HepG2 (cell line): ENCODE results near the gene PDE4D. TPM values are rescaled to one million over a fixed set of nuclear protein-coding genes. Genes with fewer than 3 reads are reported as not detected.
A peak's percentile ranks its signal among the peaks of the same experiment; 100 is the strongest.

ENCODE experiments used
- ATAC-seq: fragments of 200-7000 bp; cut with Tn5 transposase; 3 replicates; pipeline ENCODE4 v1.9.1; 2020; ENCODE audit warnings: mild to moderate bottlenecking, moderate library complexity
- BruUV-seq: library from RNA; stranded (reverse); fragments of 400-500 nt; replicated peaks from 2 replicates; lab custom pipeline; 2021; lab: Mats Ljungman, UMichigan
- CTCF ChIA-PET: fragments of 300-600 bp; formaldehyde crosslinking; extraction: SDS; loops from one replicate; lab custom pipeline; 2021; ENCODE audit warnings: low total read pairs, inconsistent platforms, low intra/inter-chr PET ratio; lab: Yijun Ruan, JAX
- POLR2A ChIA-PET: fragments of 350-600 bp; sonication (Branson Sonifier 250); formaldehyde crosslinking; loops from one replicate; lab custom pipeline; 2020; ENCODE audit warnings: antibody characterized with exemption, inconsistent platforms; lab: Yijun Ruan, JAX
- DNase-seq: peaks from one replicate; pipeline ENCODE4 v3.0.0-alpha.2; 2015; ENCODE audit warnings: low spot score
- FAIRE-seq: peaks from 3 replicates; lab custom pipeline; 2011; peaks lifted over from hg19 to GRCh38; lab: Jason Lieb, UNC
- H2AFZ ChIP-seq: one replicate; pipeline ENCODE4 v1.6.1; 2011; ENCODE audit warnings: low read length, inconsistent platforms
- H3K27ac ChIP-seq: fragments of 300-600 bp; 3 replicates; pipeline ENCODE4 v1.8.0; 2011; ENCODE audit warnings: mixed run types, mild to moderate bottlenecking, mixed read lengths, low read length, inconsistent platforms; ENCODE audit not compliant: insufficient read depth; ENCODE audit errors: extremely low read length
- H3K27me3 ChIP-seq, 2 experiments: fragments of 200-600 bp in 1 of 2; 2 replicates in 1 of 2; 3 replicates in 1 of 2; pipeline versions ENCODE4 v1.6.0 to v1.8.0; 2011; ENCODE audit warnings: low read length in 2 of 2, mild to moderate bottlenecking in 2 of 2, moderate library complexity in 2 of 2, inconsistent platforms in 1 of 2; ENCODE audit not compliant: insufficient read depth in 2 of 2, control insufficient read depth in 1 of 2
- H3K36me3 ChIP-seq, 2 experiments: fragments of 200-600 bp in 1 of 2; replicated peaks in 1 of 2; 2 replicates in 1 of 2; 3 replicates in 1 of 2; pipeline versions ENCODE4 v1.5.1 to v1.8.0; 2011; ENCODE audit warnings: low read length in 2 of 2, inconsistent platforms in 1 of 2; ENCODE audit not compliant: insufficient read depth in 2 of 2, control insufficient read depth in 1 of 2
- H3K4me1 ChIP-seq: 2 replicates; pipeline ENCODE4 v1.5.1; 2012; ENCODE audit warnings: low read length, inconsistent platforms; ENCODE audit not compliant: insufficient read depth
- H3K4me2 ChIP-seq: 2 replicates; pipeline ENCODE4 v1.6.0; 2011; ENCODE audit warnings: low read depth, low read length, inconsistent platforms
- H3K4me3 ChIP-seq, 3 experiments: fragments of 200-600 bp in 1 of 3; sonication (generic), shearing (Covaris generic) in 1 of 3; replicated peaks in 1 of 3; 2 replicates each; pipeline ENCODE4 v1.5.1; 2011 to 2016; ENCODE audit warnings: low read length in 3 of 3, inconsistent platforms in 2 of 3, low read depth in 2 of 3, mild to moderate bottlenecking in 2 of 3, control low read depth in 1 of 3, mixed read lengths in 1 of 3; ENCODE audit not compliant: insufficient read depth in 1 of 3
- H3K79me2 ChIP-seq: one replicate; pipeline ENCODE4 v1.6.1; 2011; ENCODE audit warnings: low read length, inconsistent platforms; ENCODE audit not compliant: insufficient read depth
- H3K9ac ChIP-seq: 2 replicates; pipeline ENCODE4 v1.6.0; 2011; ENCODE audit warnings: mild to moderate bottlenecking, low read depth, low read length, inconsistent platforms; ENCODE audit not compliant: insufficient read depth
- H3K9me3 ChIP-seq: 2 replicates; pipeline ENCODE4 v1.5.1; 2012; ENCODE audit warnings: mild to moderate bottlenecking, low read length
- H4K20me1 ChIP-seq: 2 replicates; pipeline ENCODE4 v1.6.0; 2011; ENCODE audit warnings: inconsistent platforms, mild to moderate bottlenecking, low read length, moderate library complexity; ENCODE audit not compliant: insufficient read depth
- CEBPB ChIP-seq: IDR thresholded peaks from 2 replicates; pipeline ENCODE4 v1.6.1; 2011; ENCODE audit warnings: low read depth, low read length, improper control_type of control experiment, borderline replicate concordance
- GZF1 ChIP-seq: sonication (generic); formaldehyde crosslinking; IDR thresholded peaks from 2 replicates; pipeline ENCODE4 v1.5.1; 2020; ENCODE audit warnings: mild to moderate bottlenecking, missing genetic modification reagents
- HDAC1 ChIP-seq: sonication (generic); formaldehyde crosslinking; IDR thresholded peaks from 2 replicates; pipeline ENCODE4 v1.5.1; 2020; ENCODE audit warnings: mild to moderate bottlenecking, missing genetic modification reagents
- HOXA3 ChIP-seq: sonication (generic); formaldehyde crosslinking; IDR thresholded peaks from 2 replicates; pipeline ENCODE4 v1.5.0; 2020; ENCODE audit warnings: missing genetic modification reagents
- HOXA5 ChIP-seq: sonication (generic); formaldehyde crosslinking; IDR thresholded peaks from 2 replicates; pipeline ENCODE4 v1.4.0; 2020; ENCODE audit warnings: missing genetic modification reagents
- MAFG ChIP-seq: sonication (generic); formaldehyde crosslinking; IDR thresholded peaks from 2 replicates; pipeline ENCODE4 v1.5.1; 2020; ENCODE audit warnings: mild to moderate bottlenecking, missing genetic modification reagents
- SKIL ChIP-seq: sonication (generic); formaldehyde crosslinking; IDR thresholded peaks from 2 replicates; pipeline ENCODE4 v1.8.0; 2022; ENCODE audit warnings: missing genetic modification reagents, mild to moderate bottlenecking, moderate library complexity, borderline replicate concordance
- SMAD1 ChIP-seq: sonication (generic); formaldehyde crosslinking; IDR thresholded peaks from 2 replicates; pipeline ENCODE4 v1.4.0; 2020; ENCODE audit warnings: missing genetic modification reagents, low read depth, mild to moderate bottlenecking, borderline replicate concordance
- SOX5 ChIP-seq: IDR thresholded peaks from 2 replicates; pipeline ENCODE4 v1.6.1; 2016; ENCODE audit warnings: borderline replicate concordance
- ZNF431 ChIP-seq: sonication (generic); formaldehyde crosslinking; IDR thresholded peaks from 2 replicates; pipeline ENCODE4 v1.9.0; 2022; ENCODE audit warnings: missing genetic modification reagents, low read depth, mild to moderate bottlenecking, borderline replicate concordance
- ZNF572 ChIP-seq: sonication (generic); formaldehyde crosslinking; IDR thresholded peaks from 2 replicates; pipeline ENCODE4 v1.5.1; 2020; ENCODE audit warnings: mild to moderate bottlenecking, missing genetic modification reagents
- ZNF678 ChIP-seq: sonication (generic); formaldehyde crosslinking; IDR thresholded peaks from 2 replicates; pipeline ENCODE4 v1.4.0; 2020; ENCODE audit warnings: mild to moderate bottlenecking, missing genetic modification reagents
- ZNF777 ChIP-seq: sonication (generic); formaldehyde crosslinking; IDR thresholded peaks from 2 replicates; pipeline ENCODE4 v1.4.0; 2020; ENCODE audit warnings: missing genetic modification reagents
- ZSCAN21 ChIP-seq: sonication (generic); formaldehyde crosslinking; IDR thresholded peaks from 2 replicates; pipeline ENCODE4 v1.8.0; 2022; ENCODE audit warnings: mild to moderate bottlenecking, missing genetic modification reagents, moderate library complexity, borderline replicate concordance
- WGBS: methylation state at CpG from one replicate; pipeline ENCODE4 v1.1.6; 2017; ENCODE audit warnings: low lambda C conversion rate; 5-methylcytosine and 5-hydroxymethylcytosine counted together
- in situ Hi-C: cut with HindIII; loops from 2 replicates; pipeline ENCODE4 v1.10.0; 2017; ENCODE audit warnings: low pct_unique_long_range_greater_than_20kb; ENCODE audit not compliant: extremely low pct_ligation_motif_present
- intact Hi-C: fragments of 100-400 bp; cut with micrococcal nuclease; formaldehyde crosslinking; loops from one replicate; pipeline ENCODE4 v1.10.0; 2022; ENCODE audit not compliant: unreplicated experiment
- polyA plus RNA-seq, 8 experiments: library from polyadenylated mRNA; depleted of rRNA in 3 of 8; stranded (reverse) in 7 of 8; unstranded in 1 of 8; fragments of >200 nt; fragmentation: Illumina TruSeq in 4 of 8; extraction: Trizol in 4 of 8; gene quantifications; 2 replicates each; pipeline versions ENCODE4 v1.2.1 to v1.2.3, GENCODE V29; 2011 to 2016; ENCODE audit warnings: low read depth in 4 of 8, missing spikeins in 1 of 8, mixed read lengths in 1 of 8; ENCODE audit not compliant: insufficient read depth in 1 of 8
- total RNA-seq, 5 experiments: library from RNA; depleted of rRNA; stranded (reverse); fragments of >200 nt; fragmentation: Illumina TruSeq; extraction: Trizol; gene quantifications; 2 replicates each; pipeline ENCODE4 v1.2.3, GENCODE V29; 2016; ENCODE audit warnings: low read depth in 1 of 5

PDE4D gene
- total and polyA plus RNA-seq, 2 of the 13 experiments (the other 11 are each of a cell fraction or from before 2014, with no cell fraction given) = 7.0 to 12.2 TPM

- CTCF ChIA-PET = no interaction called here
- H3K27me3 ChIP-seq = no peaks in the 10 kb centered on the region
- H3K36me3 ChIP-seq = no peaks in the 10 kb centered on the region
- no peak for TF ChIP-seq ZNF431 (CRISPR knock-in tag)
- 0 out of 2 replicates have a peak, but pooled peaks have one; percentile 14 for TF ChIP-seq CEBPB
- TF ChIP-seq ZNF678 = no peak
- no peak for TF ChIP-seq SKIL (CRISPR knock-in tag)
- no peaks in the 10 kb centered on the region for H3K4me1 ChIP-seq
- POLR2A ChIA-PET = no interaction called here
- H3K27ac ChIP-seq = no peak overlapping the region
- in situ Hi-C loops (no loop called here), intact Hi-C loops (no loop called here)
- H3K79me2 ChIP-seq = no peaks in the 10 kb centered on the region
- H3K9ac ChIP-seq = no peak overlapping the region
- H4K20me1 ChIP-seq = no peaks in the 10 kb centered on the region
- no peaks in the 10 kb centered on the region for H3K9me3 ChIP-seq
- FAIRE-seq = no peak
- H3K4me3 ChIP-seq = no peak overlapping the region
- H3K4me2 ChIP-seq = no peak overlapping the region
- no TSS peak for BruUV-seq
- DNase-seq = peak; percentile 10
- ATAC-seq = no peak
- no peak overlapping the region for H2AFZ ChIP-seq
- WGBS = 38% methylated on average over 6 of the region's 6 CpGs
These were observed 100.4 kb downstream of the PDE4D start for GRCh38 chr5:59792983-59793585.

GRCh38 chr5:59791617-59792016, 101.9 kb downstream of the PDE4D start:
- Histone ChIP-seq H3K4me1 (no peaks in the 10 kb centered on the region), H3K9me3 (no peaks in the 10 kb centered on the region), H3K36me3 (no peaks in the 10 kb centered on the region), H3K9ac (no peak overlapping the region), H3K4me2 (no peak overlapping the region), H3K4me3 (no peak overlapping the region), H2AFZ (no peak overlapping the region), H4K20me1 (no peaks in the 10 kb centered on the region), H3K27me3 (no peaks in the 10 kb centered on the region), H3K79me2 (no peaks in the 10 kb centered on the region), H3K27ac (no peak overlapping the region)
- BruUV-seq = no TSS peak
- in situ Hi-C loops = no loop called here
- intact Hi-C loops = no loop called here
- WGBS = 72% methylated on average over 3 of the region's 3 CpGs
- DNase-seq (no peak), ATAC-seq (no peak), FAIRE-seq (no peak)
- TF ChIP-seq GZF1 (CRISPR knock-in tag) = no peak
- TF ChIP-seq HOXA5 (CRISPR knock-in tag) = no peak
- no peak for TF ChIP-seq ZNF572 (CRISPR knock-in tag)
- no peak for TF ChIP-seq HDAC1
- no peak for TF ChIP-seq CEBPB
- no peak for TF ChIP-seq ZSCAN21
- TF ChIP-seq MAFG = no peak
- no peak for TF ChIP-seq ZNF777 (CRISPR knock-in tag)
- TF ChIP-seq SMAD1 (CRISPR knock-in tag) = no peak
- no peak for TF ChIP-seq SOX5 (CRISPR knock-in tag)
- no peak for TF ChIP-seq HOXA3 (CRISPR knock-in tag)
- ChIA-PET POLR2A (no interaction called here), CTCF (no interaction called here)
